ENCODE measurements around the gene KCTD3.

KCTD3 gene

GRCh38 chr1:215566556-215567490 lies at the start of gene KCTD3:
KCTD3 (plus strand) TSS chr1:215567304; CDS start chr1:215567686, 382 bp downstream.
- peak; percentile 70 for DNase-seq

- no peak for DNase-seq
Measured at GRCh38 chr1:215517441-215517891, 49.6 kb upstream of the KCTD3 start.

- DNase-seq, result no peak
Measured at GRCh38 chr1:215518594-215518993, 48.5 kb upstream of the KCTD3 start.

- DNase-seq, result no peak
Measured at GRCh38 chr1:215521279-215521678, 45.8 kb upstream of the KCTD3 start.

GRCh38 chr1:215523128-215523861 lies 43.8 kb upstream of the KCTD3 start:
- DNase-seq, result no peak

- DNase-seq, result no peak
Measured at GRCh38 chr1:215523906-215524305, 43.2 kb upstream of the KCTD3 start.

GRCh38 chr1:215526147-215526845 lies 40.8 kb upstream of the KCTD3 start:
- no peak for DNase-seq

- DNase-seq, result no peak
Measured at GRCh38 chr1:215526846-215527151, 40.3 kb upstream of the KCTD3 start.

- DNase-seq, result no peak
Measured at GRCh38 chr1:215529111-215529510, 38.0 kb upstream of the KCTD3 start.

- no peak for DNase-seq
Measured at GRCh38 chr1:215529571-215529970, 37.5 kb upstream of the KCTD3 start.

GRCh38 chr1:215530401-215530984 lies 36.6 kb upstream of the KCTD3 start:
- no peak for DNase-seq

- DNase-seq, result no peak
Measured at GRCh38 chr1:215539803-215540570, 27.1 kb upstream of the KCTD3 start.

- no peak for DNase-seq
Measured at GRCh38 chr1:215542301-215542700, 24.8 kb upstream of the KCTD3 start.

GRCh38 chr1:215543191-215543606 lies 23.9 kb upstream of the KCTD3 start:
- DNase-seq, result no peak

GRCh38 chr1:215543806-215544205 lies 23.3 kb upstream of the KCTD3 start:
- DNase-seq, result no peak

GRCh38 chr1:215544566-215544965 lies 22.5 kb upstream of the KCTD3 start:
- no peak for DNase-seq

GRCh38 chr1:215545096-215545495 lies 22.0 kb upstream of the KCTD3 start:
- no peak for DNase-seq

GRCh38 chr1:215547011-215547410 lies 20.1 kb upstream of the KCTD3 start:
- no peak for DNase-seq

GRCh38 chr1:215551806-215552205 lies 15.3 kb upstream of the KCTD3 start:
- no peak for DNase-seq

GRCh38 chr1:215554865-215555264 lies 12.2 kb upstream of the KCTD3 start:
- DNase-seq, result no peak

GRCh38 chr1:215555531-215555930 lies 11.6 kb upstream of the KCTD3 start:
- DNase-seq, result no peak

GRCh38 chr1:215556996-215557395 lies 10.1 kb upstream of the KCTD3 start:
- DNase-seq, result no peak

Data from activated CD4-positive, alpha-beta T cell treated with anti-CD3 and anti-CD28 coated beads for 48 hours (primary cell).